ENCODE measurements around the gene CRTAC1. TPM values are rescaled to one million over a fixed set of nuclear protein-coding genes. Genes with fewer than 3 reads are reported as not detected.

CRTAC1 gene
- total RNA-seq, 1 experiment from 2014 or later = 0.20 TPM

DNA sequence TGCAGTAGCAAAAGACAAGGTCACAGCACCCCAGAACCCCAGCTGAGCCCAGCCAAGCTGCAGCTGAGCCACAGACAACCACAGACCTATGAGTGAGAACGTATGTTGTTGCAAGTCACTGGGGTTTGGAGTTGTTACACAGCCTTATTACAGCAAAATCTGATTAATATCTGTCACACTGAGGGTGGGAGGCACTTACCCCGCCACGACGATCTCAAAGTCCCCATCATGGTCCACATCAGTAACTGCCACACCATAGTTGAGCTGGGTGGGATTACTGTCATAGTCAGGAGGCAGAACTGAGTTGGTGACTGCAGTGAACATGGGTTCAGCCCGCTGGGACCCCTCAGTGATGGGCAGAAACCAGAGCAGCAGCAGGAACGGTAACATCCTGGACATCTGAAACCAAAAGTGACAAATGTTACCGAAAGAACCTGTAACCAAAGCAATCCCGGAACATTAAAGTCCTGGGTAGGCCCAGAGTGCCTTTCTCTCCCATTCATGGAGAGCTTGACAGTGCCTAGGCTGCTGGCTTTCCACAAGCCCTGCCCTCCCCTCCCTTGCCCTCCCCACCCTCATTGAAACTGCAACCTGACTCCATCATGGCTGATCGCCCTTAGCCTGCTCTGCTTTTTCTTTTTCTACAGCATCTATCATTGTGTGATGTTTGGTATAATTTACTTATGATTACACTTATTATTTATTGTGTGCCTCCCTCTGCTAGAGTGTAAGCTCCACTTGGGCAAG is 19.3 kb downstream of the CRTAC1 start:
- no peak overlapping the region for H3K4me3 ChIP-seq (replicated peaks in 1 of 2; ENCODE audit: low read depth in 1 of 2, low read length in 2 of 2)
- no peak overlapping the region for H3K27ac ChIP-seq (ENCODE audit: low read depth, low read length)
- CTCF ChIA-PET = no interaction called here
- no peak for DNase-seq (ENCODE audit: low read depth, low spot score)
- no peak overlapping the region for H2AFZ ChIP-seq (ENCODE audit: low read depth, low read length, poor library complexity, severe bottlenecking)
- H3K9me3 ChIP-seq (ENCODE audit: control insufficient read depth in 1 of 2, insufficient read depth in 1 of 2, low read depth in 1 of 2, low read length in 2 of 2) = no peaks in the 10 kb centered on the region
- no peak overlapping the region for H3K4me2 ChIP-seq (ENCODE audit: low read length)
- H3K36me3 ChIP-seq (ENCODE audit: control insufficient read depth in 1 of 2, insufficient read depth in 2 of 2, low read length in 2 of 2) = no peaks in the 10 kb centered on the region
- POLR2A ChIA-PET = no interaction called here
- no TSS peak for BruUV-seq (replicated peaks)
- no peaks in the 10 kb centered on the region for H4K20me1 ChIP-seq (ENCODE audit: insufficient read depth)
- no peak overlapping the region for H3K9ac ChIP-seq (ENCODE audit: low read length)
- no peaks in the 10 kb centered on the region for H3K9me2 ChIP-seq (ENCODE audit: insufficient read depth)
- RAD21 ChIA-PET (ENCODE audit: low non-redundant PET in 1 of 2, low total read pairs in 2 of 2, uncharacterized antibody in 2 of 2, unreplicated experiment in 2 of 2) = no interaction called here
- no peak for ATAC-seq
- H3K79me2 ChIP-seq (ENCODE audit: insufficient read depth, low read length) = no peaks in the 10 kb centered on the region
- H3K27me3 ChIP-seq (ENCODE audit: insufficient read depth, low read length) = peaks cover 79% of the 10 kb centered on the region
- intact Hi-C loops (cut with micrococcal nuclease) = no loop called here
- TF ChIP-seq SP1 (IDR thresholded peaks at IDR 0.05; ENCODE audit: low read depth) (no peak), ZNF274 (IDR thresholded peaks at IDR 0.05; ENCODE audit: low read depth, low read length) (no peak), POLR2A (IDR thresholded peaks at IDR 0.05; ENCODE audit: borderline replicate concordance, extremely low read depth, insufficient read depth, insufficient read length) (no peak), CEBPB (IDR thresholded peaks at IDR 0.05; ENCODE audit: low read depth) (no peak), YY1 (IDR thresholded peaks at IDR 0.05; ENCODE audit: extremely low read depth, insufficient replicate concordance, low read depth, low read length) (no peak), CBX3 (IDR thresholded peaks at IDR 0.05; ENCODE audit: low read depth) (no peak), EZH2phosphoT487 (IDR thresholded peaks at IDR 0.05; ENCODE audit: borderline replicate concordance) (no peak), FOSL1 (IDR thresholded peaks at IDR 0.05; ENCODE audit: low read depth) (no peak), ZFX (IDR thresholded peaks at IDR 0.05) (no peak), ELF1 (IDR thresholded peaks at IDR 0.05; ENCODE audit: borderline replicate concordance, low read depth) (no peak)
- TF ChIP-seq, protein P1, sequence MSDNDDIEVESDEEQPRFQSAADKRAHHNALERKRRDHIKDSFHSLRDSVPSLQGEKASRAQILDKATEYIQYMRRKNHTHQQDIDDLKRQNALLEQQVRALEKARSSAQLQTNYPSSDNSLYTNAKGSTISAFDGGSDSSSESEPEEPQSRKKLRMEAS (IDR thresholded peaks at IDR 0.05) = no peak
- H3K4me1 ChIP-seq (ENCODE audit: control insufficient read depth in 1 of 2, insufficient read depth in 2 of 2, low read length in 2 of 2) = no peaks in the 10 kb centered on the region

DNA sequence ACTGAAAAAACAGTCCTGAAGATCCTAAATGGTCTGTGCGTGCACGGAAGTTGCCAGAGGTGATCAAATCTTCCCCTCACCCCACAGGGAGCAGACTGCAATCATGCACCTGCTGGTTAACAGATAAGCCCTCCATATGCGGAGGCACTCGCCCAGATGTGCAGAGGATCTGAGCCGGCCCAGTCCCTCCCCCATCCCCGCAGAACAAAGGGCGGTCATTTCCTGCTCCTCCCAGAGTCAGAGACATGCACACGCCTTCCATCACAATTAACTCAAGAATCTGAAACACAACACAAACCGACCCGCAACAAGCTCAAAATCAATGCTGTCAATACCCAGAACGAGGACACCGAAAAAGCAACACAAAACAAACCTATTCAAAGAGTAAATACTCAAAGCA is 24.2 kb downstream of the CRTAC1 start:
- no TSS peak for BruUV-seq (replicated peaks)
- Histone ChIP-seq H3K4me1 (ENCODE audit: control insufficient read depth in 1 of 2, insufficient read depth in 2 of 2, low read length in 2 of 2) (no peaks in the 10 kb centered on the region), H3K4me2 (ENCODE audit: low read length) (no peak overlapping the region), H4K20me1 (ENCODE audit: insufficient read depth) (no peaks in the 10 kb centered on the region), H3K9ac (ENCODE audit: low read length) (no peak overlapping the region), H3K79me2 (ENCODE audit: insufficient read depth, low read length) (no peaks in the 10 kb centered on the region), H3K4me3 (replicated peaks in 1 of 2; ENCODE audit: low read depth in 1 of 2, low read length in 2 of 2) (no peak overlapping the region), H3K36me3 (ENCODE audit: control insufficient read depth in 1 of 2, insufficient read depth in 2 of 2, low read length in 2 of 2) (no peaks in the 10 kb centered on the region), H3K27ac (ENCODE audit: low read depth, low read length) (no peak overlapping the region), H2AFZ (ENCODE audit: low read depth, low read length, poor library complexity, severe bottlenecking) (no peak overlapping the region), H3K9me2 (ENCODE audit: insufficient read depth) (no peaks in the 10 kb centered on the region), H3K27me3 (ENCODE audit: insufficient read depth, low read length) (peaks cover 38% of the 10 kb centered on the region), H3K9me3 (ENCODE audit: control insufficient read depth in 1 of 2, insufficient read depth in 1 of 2, low read depth in 1 of 2, low read length in 2 of 2) (no peaks in the 10 kb centered on the region)
- ATAC-seq (no peak), DNase-seq (ENCODE audit: low read depth, low spot score) (no peak)
- intact Hi-C loops (cut with micrococcal nuclease) = no loop called here
- RAD21 ChIA-PET (ENCODE audit: low non-redundant PET in 1 of 2, low total read pairs in 2 of 2, uncharacterized antibody in 2 of 2, unreplicated experiment in 2 of 2) = no interaction called here
- CTCF ChIA-PET = no interaction called here
- POLR2A ChIA-PET = no interaction called here
- no peak for TF ChIP-seq TCF7L2 (IDR thresholded peaks at IDR 0.05; ENCODE audit: borderline replicate concordance, extremely low read depth, insufficient read depth, insufficient read length)
- no peak for TF ChIP-seq FOSL1 (IDR thresholded peaks at IDR 0.05; ENCODE audit: low read depth)
- TF ChIP-seq RAD21 (IDR thresholded peaks at IDR 0.05; ENCODE audit: low read depth) = no peak
- TF ChIP-seq SIN3A (IDR thresholded peaks at IDR 0.05; ENCODE audit: low read depth) = no peak
- TF ChIP-seq, protein P2, sequence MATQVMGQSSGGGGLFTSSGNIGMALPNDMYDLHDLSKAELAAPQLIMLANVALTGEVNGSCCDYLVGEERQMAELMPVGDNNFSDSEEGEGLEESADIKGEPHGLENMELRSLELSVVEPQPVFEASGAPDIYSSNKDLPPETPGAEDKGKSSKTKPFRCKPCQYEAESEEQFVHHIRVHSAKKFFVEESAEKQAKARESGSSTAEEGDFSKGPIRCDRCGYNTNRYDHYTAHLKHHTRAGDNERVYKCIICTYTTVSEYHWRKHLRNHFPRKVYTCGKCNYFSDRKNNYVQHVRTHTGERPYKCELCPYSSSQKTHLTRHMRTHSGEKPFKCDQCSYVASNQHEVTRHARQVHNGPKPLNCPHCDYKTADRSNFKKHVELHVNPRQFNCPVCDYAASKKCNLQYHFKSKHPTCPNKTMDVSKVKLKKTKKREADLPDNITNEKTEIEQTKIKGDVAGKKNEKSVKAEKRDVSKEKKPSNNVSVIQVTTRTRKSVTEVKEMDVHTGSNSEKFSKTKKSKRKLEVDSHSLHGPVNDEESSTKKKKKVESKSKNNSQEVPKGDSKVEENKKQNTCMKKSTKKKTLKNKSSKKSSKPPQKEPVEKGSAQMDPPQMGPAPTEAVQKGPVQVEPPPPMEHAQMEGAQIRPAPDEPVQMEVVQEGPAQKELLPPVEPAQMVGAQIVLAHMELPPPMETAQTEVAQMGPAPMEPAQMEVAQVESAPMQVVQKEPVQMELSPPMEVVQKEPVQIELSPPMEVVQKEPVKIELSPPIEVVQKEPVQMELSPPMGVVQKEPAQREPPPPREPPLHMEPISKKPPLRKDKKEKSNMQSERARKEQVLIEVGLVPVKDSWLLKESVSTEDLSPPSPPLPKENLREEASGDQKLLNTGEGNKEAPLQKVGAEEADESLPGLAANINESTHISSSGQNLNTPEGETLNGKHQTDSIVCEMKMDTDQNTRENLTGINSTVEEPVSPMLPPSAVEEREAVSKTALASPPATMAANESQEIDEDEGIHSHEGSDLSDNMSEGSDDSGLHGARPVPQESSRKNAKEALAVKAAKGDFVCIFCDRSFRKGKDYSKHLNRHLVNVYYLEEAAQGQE (IDR thresholded peaks at IDR 0.05; ENCODE audit: low read depth) = no peak
- TF ChIP-seq EZH2 (IDR thresholded peaks at IDR 0.05) = no peak
- TF ChIP-seq YY1 (IDR thresholded peaks at IDR 0.05; ENCODE audit: extremely low read depth, insufficient replicate concordance, low read depth, low read length) = no peak
- TF ChIP-seq, protein P3, sequence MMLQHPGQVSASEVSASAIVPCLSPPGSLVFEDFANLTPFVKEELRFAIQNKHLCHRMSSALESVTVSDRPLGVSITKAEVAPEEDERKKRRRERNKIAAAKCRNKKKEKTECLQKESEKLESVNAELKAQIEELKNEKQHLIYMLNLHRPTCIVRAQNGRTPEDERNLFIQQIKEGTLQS (IDR thresholded peaks at IDR 0.05) = no peak
- TF ChIP-seq ZNF274 (IDR thresholded peaks at IDR 0.05; ENCODE audit: low read depth, low read length) = no peak

Data from HCT116 (cell line).